MV-4-11 (cell line): ENCODE results near the gene YJU2.

ENCODE experiments used
- DNase-seq: peaks from one replicate; lab custom pipeline; 2025; lab: John Stamatoyannopoulos, UW

The YJU2 gene

GRCh38 chr19:4298810-4299550, 52.1 kb downstream of the YJU2 start:
- DNase-seq = no peak

GRCh38 chr19:4300589-4300988, 53.7 kb downstream of the YJU2 start:
- no peak for DNase-seq

GRCh38 chr19:4301590-4302242, 54.8 kb downstream of the YJU2 start:
- DNase-seq = no peak

GRCh38 chr19:4302243-4302640, 55.4 kb downstream of the YJU2 start, which contains the start of gene TMIGD2:
Gene TMIGD2, minus strand, starts transcription at chr19:4302389. Its CDS starts 4 bp downstream, at chr19:4302385.
- no peak for DNase-seq

GRCh38 chr19:4303819-4304537, 57.1 kb downstream of the YJU2 start:
- no peak for DNase-seq

- DNase-seq = no peak
Measured at GRCh38 chr19:4304538-4305256, 57.8 kb downstream of the YJU2 start, which contains the start of gene FSD1. Gene FSD1, plus strand, starts transcription at chr19:4304598. Its CDS starts 149 bp downstream, at chr19:4304747.

GRCh38 chr19:4305257-4305612, 58.4 kb downstream of the YJU2 start:
- DNase-seq = no peak

GRCh38 chr19:4305659-4306058, 58.8 kb downstream of the YJU2 start:
- DNase-seq = no peak

- DNase-seq = no peak
Measured at GRCh38 chr19:4310247-4311121, 63.6 kb downstream of the YJU2 start.

GRCh38 chr19:4313847-4314490, 67.1 kb downstream of the YJU2 start:
- no peak for DNase-seq

GRCh38 chr19:4316956-4317355, 70.1 kb downstream of the YJU2 start:
- no peak for DNase-seq

- DNase-seq = no peak
Measured at GRCh38 chr19:4318460-4318859, 71.6 kb downstream of the YJU2 start.
